ENCODE measurements around the gene ASB10. TPM values are rescaled to one million over a fixed set of nuclear protein-coding genes. Genes with fewer than 3 reads are reported as not detected.

The ASB10 gene
- total and polyA plus RNA-seq, 2 of the 13 experiments (the other 11 are each of a cell fraction or from before 2014, with no cell fraction given) = not detected

- no peak for TF ChIP-seq ZNF280D (CRISPR knock-in tag; IDR thresholded peaks at IDR 0.05)
- TF ChIP-seq ZNF720 (CRISPR knock-in tag; IDR thresholded peaks at IDR 0.05) = no peak
- TF ChIP-seq ISL2 (CRISPR knock-in tag; IDR thresholded peaks at IDR 0.05) = no peak
- no peak for TF ChIP-seq ZNF572 (CRISPR knock-in tag; IDR thresholded peaks at IDR 0.05)
- TF ChIP-seq REPIN1 (CRISPR knock-in tag; IDR thresholded peaks at IDR 0.05; ENCODE audit: borderline replicate concordance, low read depth) = no peak
- TF ChIP-seq ZSCAN29 (CRISPR knock-in tag; conservative IDR thresholded peaks at IDR 0.05) = no peak
- TF ChIP-seq FOXC1 (CRISPR knock-in tag; IDR thresholded peaks at IDR 0.05; ENCODE audit: borderline replicate concordance) = no peak
- no peak for TF ChIP-seq SNAPC2 (CRISPR knock-in tag; IDR thresholded peaks at IDR 0.05)
- TF ChIP-seq MAF1 (CRISPR knock-in tag; IDR thresholded peaks at IDR 0.05; ENCODE audit: borderline replicate concordance) = no peak
- TF ChIP-seq ZNF12 (CRISPR knock-in tag; IDR thresholded peaks at IDR 0.05) = no peak
- TF ChIP-seq TBX3 (IDR thresholded peaks at IDR 0.05; ENCODE audit: borderline replicate concordance) = peak; percentile 72; the same call in 1 of the 2 replicates
- no peak for TF ChIP-seq ZNF761 (CRISPR knock-in tag; conservative IDR thresholded peaks at IDR 0.05)
- 0 out of 2 replicates have a peak, but pooled peaks have one; percentile 22 for TF ChIP-seq NR2F6 (IDR thresholded peaks at IDR 0.05)
- TF ChIP-seq NR2F6 (CRISPR knock-in tag; IDR thresholded peaks at IDR 0.05) = no peak
- peak; percentile 64 for TF ChIP-seq FOXA3 (CRISPR knock-in tag; IDR thresholded peaks at IDR 0.05)
- no peak for TF ChIP-seq PCBP1 (IDR thresholded peaks at IDR 0.05; ENCODE audit: borderline replicate concordance, low read depth, low read length)
- TF ChIP-seq TBX2 (CRISPR knock-in tag; IDR thresholded peaks at IDR 0.05; ENCODE audit: borderline replicate concordance) = peak; percentile 83
- TF ChIP-seq REST (IDR thresholded peaks at IDR 0.05; ENCODE audit: borderline replicate concordance in 1 of 2, low read depth in 1 of 2, low read length in 2 of 2) = no peak
- TF ChIP-seq ZNF766 (CRISPR knock-in tag; IDR thresholded peaks at IDR 0.05; ENCODE audit: borderline replicate concordance) = no peak
- TF ChIP-seq, protein P1, sequence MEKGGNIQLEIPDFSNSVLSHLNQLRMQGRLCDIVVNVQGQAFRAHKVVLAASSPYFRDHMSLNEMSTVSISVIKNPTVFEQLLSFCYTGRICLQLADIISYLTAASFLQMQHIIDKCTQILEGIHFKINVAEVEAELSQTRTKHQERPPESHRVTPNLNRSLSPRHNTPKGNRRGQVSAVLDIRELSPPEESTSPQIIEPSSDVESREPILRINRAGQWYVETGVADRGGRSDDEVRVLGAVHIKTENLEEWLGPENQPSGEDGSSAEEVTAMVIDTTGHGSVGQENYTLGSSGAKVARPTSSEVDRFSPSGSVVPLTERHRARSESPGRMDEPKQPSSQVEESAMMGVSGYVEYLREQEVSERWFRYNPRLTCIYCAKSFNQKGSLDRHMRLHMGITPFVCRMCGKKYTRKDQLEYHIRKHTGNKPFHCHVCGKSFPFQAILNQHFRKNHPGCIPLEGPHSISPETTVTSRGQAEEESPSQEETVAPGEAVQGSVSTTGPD (CRISPR knock-in tag; IDR thresholded peaks at IDR 0.05) = no peak
- no peak for TF ChIP-seq ELF1 (CRISPR knock-in tag; IDR thresholded peaks at IDR 0.05)
- TF ChIP-seq NR2C2 (CRISPR knock-in tag; IDR thresholded peaks at IDR 0.05; ENCODE audit: borderline replicate concordance) = no peak
- 0 out of 2 replicates have a peak, but pooled peaks have one; percentile 6 for TF ChIP-seq FOXK1 (CRISPR knock-in tag; IDR thresholded peaks at IDR 0.05; ENCODE audit: borderline replicate concordance, low read depth)
These were observed 41.2 kb upstream of the ASB10 start (continued) for GRCh38 chr7:151228024-151228866.
